K562 (cell line): ENCODE results near the gene MICU1. TPM values are rescaled to one million over a fixed set of nuclear protein-coding genes. Genes with fewer than 3 reads are reported as not detected.

Experiments used
- CEBPB ChIP-seq: fragments of 450-650 bp; IDR thresholded peaks from 2 replicates; pipeline ENCODE4 v1.6.1; 2016; ENCODE audit warnings: missing genetic modification characterization, missing compliant biosample characterization
- DIDO1 ChIP-seq: fragments of 450-650 bp; IDR thresholded peaks from 2 replicates; pipeline ENCODE4 v1.6.1; 2016; ENCODE audit warnings: low read depth, missing biosample characterization, missing genetic modification characterization
- NEUROD1 ChIP-seq: fragments of 150-350 bp; IDR thresholded peaks from 2 replicates; pipeline ENCODE4 v1.6.1; 2014; ENCODE audit warnings: borderline replicate concordance, low read length, low read depth; ENCODE audit not compliant: partially characterized antibody
- NFATC3 ChIP-seq: fragments of 450-650 bp; IDR thresholded peaks from 2 replicates; pipeline ENCODE4 v1.6.1; 2017; ENCODE audit warnings: mild to moderate bottlenecking
- PHF20 ChIP-seq: fragments of 450-650 bp; IDR thresholded peaks from 2 replicates; pipeline ENCODE4 v1.6.1; 2018; ENCODE audit not compliant: partially characterized antibody
- POLR2B ChIP-seq: fragments of 450-650 bp; IDR thresholded peaks from 2 replicates; pipeline ENCODE4 v1.6.1; 2018; ENCODE audit warnings: low read depth; ENCODE audit not compliant: partially characterized antibody
- RBFOX2 ChIP-seq: fragments of 200-400 bp; formaldehyde crosslinking; IDR thresholded peaks from 2 replicates; pipeline ENCODE4 v1.6.1; 2017; ENCODE audit warnings: low read depth, mild to moderate bottlenecking, low read length, moderate library complexity
- TAF15 ChIP-seq: fragments of 200-400 bp; formaldehyde crosslinking; IDR thresholded peaks from 2 replicates; pipeline ENCODE4 v1.6.1; 2017; ENCODE audit warnings: mild to moderate bottlenecking, low read depth, low read length, moderate library complexity
- TGIF2 ChIP-seq: sonication (generic); formaldehyde crosslinking; IDR thresholded peaks from 2 replicates; pipeline ENCODE4 v1.8.1; 2022; ENCODE audit warnings: mild to moderate bottlenecking, missing genetic modification reagents, moderate library complexity
- ZBTB33 ChIP-seq: sonication (generic); formaldehyde crosslinking; IDR thresholded peaks from 2 replicates; pipeline ENCODE4 v1.8.1; 2023; ENCODE audit warnings: mild to moderate bottlenecking, missing genetic modification reagents
- ZNF143 ChIP-seq: sonication (generic); formaldehyde crosslinking; IDR thresholded peaks from 2 replicates; pipeline ENCODE4 v1.9.0; 2022; ENCODE audit warnings: mild to moderate bottlenecking, missing genetic modification reagents
- ZNF766 ChIP-seq: fragments of 200-800 bp; sonication (Bioruptor generic); conservative IDR thresholded peaks from 2 replicates; pipeline ENCODE4 v1.6.1; 2016; ENCODE audit warnings: missing genetic modification characterization, missing compliant biosample characterization
- polyA plus RNA-seq, 8 experiments: library from polyadenylated mRNA; depleted of rRNA in 4 of 8; stranded (reverse) in 5 of 8; unstranded in 3 of 8; fragments of >200 nt; fragmentation: Nextera tagmentation in 2 of 8; fragmentation: Illumina TruSeq in 1 of 8; extraction: Ambion mirVana in 2 of 8; extraction: Trizol in 1 of 8; gene quantifications; 2 replicates each; pipeline versions ENCODE4 v1.2.1 to v1.2.3, GENCODE V29; 2011 to 2014; ENCODE audit warnings: inconsistent platforms in 1 of 8, missing spikeins in 1 of 8
- total RNA-seq, 7 experiments: library from RNA; depleted of rRNA in 6 of 7; stranded (reverse); fragments of >200 nt in 6 of 7; fragmentation: Illumina TruSeq in 2 of 7; extraction: Trizol in 2 of 7; gene quantifications; 2 replicates each; pipeline versions ENCODE4 v1.2.1 to v1.2.3, GENCODE V29; 2011 to 2021; ENCODE audit warnings: low replicate concordance in 1 of 7
- TF ChIP-seq, protein P1 (sequence below): fragments of 250-450 bp; sonication (Bioruptor Pico); IDR thresholded peaks from 2 replicates; pipeline ENCODE4 v1.4.0; 2020; ENCODE audit warnings: mild to moderate bottlenecking, moderate library complexity
- TF ChIP-seq, protein P2 (sequence below): fragments of 450-650 bp; conservative IDR thresholded peaks from 2 replicates; pipeline ENCODE4 v1.6.1; 2016; ENCODE audit warnings: missing genetic modification characterization, low read depth, mild to moderate bottlenecking, missing compliant biosample characterization, moderate library complexity
- TF ChIP-seq, protein P3 (sequence below): fragments of 450-650 bp; formaldehyde crosslinking; IDR thresholded peaks from 2 replicates; pipeline ENCODE4 v1.4.0; 2020; ENCODE audit warnings: mild to moderate bottlenecking, moderate library complexity
- TF ChIP-seq, protein P4 (sequence below): fragments of 450-650 bp; IDR thresholded peaks from 2 replicates; pipeline ENCODE4 v1.6.1; 2018; ENCODE audit not compliant: partially characterized antibody
- TF ChIP-seq, protein P5 (sequence below): sonication (generic); formaldehyde crosslinking; IDR thresholded peaks from 2 replicates; pipeline ENCODE4 v1.8.1; 2022; ENCODE audit warnings: missing genetic modification reagents

The MICU1 gene
- total and polyA plus RNA-seq, 9 of the 15 experiments (the other 6 are each of a cell fraction or from before 2014, with no cell fraction given), result 29.3 to 76.8 (median 48.4) TPM

DNA sequence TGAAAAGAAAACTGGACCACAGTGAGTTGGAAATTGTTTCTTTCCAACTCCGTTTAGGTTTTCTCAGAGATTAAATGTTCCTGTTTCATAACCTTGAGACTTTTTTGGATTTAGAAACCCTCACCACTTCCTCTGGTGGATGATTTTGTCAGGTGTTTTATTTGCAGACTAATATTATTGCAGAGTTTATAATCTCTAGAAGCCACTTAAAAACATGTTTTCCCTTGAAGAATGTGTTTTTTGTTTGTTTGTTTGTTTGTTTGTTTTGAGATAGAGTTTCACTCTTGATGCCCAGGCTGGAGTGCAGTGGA is 520 bp upstream of the MICU1 start (continued):
- TF ChIP-seq TAF15 (no peak), ZNF143 (CRISPR knock-in tag) (no peak), POLR2B (no peak), ZBTB33 (no peak), PHF20 (no peak), NEUROD1 (no peak), CEBPB (tag) (0 out of 2 replicates have a peak, but pooled peaks have one; percentile 8), TGIF2 (no peak), RBFOX2 (no peak), DIDO1 (tag) (no peak), NFATC3 (no peak), ZNF766 (no peak)
- TF ChIP-seq, protein P1, sequence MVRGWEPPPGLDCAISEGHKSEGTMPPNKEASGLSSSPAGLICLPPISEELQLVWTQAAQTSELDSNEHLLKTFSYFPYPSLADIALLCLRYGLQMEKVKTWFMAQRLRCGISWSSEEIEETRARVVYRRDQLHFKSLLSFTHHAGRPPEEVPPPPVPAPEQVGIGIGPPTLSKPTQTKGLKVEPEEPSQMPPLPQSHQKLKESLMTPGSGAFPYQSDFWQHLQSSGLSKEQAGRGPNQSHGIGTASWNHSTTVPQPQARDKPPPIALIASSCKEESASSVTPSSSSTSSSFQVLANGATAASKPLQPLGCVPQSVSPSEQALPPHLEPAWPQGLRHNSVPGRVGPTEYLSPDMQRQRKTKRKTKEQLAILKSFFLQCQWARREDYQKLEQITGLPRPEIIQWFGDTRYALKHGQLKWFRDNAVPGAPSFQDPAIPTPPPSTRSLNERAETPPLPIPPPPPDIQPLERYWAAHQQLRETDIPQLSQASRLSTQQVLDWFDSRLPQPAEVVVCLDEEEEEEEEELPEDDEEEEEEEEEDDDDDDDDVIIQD, result no peak
- TF ChIP-seq, protein P2, sequence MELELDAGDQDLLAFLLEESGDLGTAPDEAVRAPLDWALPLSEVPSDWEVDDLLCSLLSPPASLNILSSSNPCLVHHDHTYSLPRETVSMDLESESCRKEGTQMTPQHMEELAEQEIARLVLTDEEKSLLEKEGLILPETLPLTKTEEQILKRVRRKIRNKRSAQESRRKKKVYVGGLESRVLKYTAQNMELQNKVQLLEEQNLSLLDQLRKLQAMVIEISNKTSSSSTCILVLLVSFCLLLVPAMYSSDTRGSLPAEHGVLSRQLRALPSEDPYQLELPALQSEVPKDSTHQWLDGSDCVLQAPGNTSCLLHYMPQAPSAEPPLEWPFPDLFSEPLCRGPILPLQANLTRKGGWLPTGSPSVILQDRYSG (tag), result peak; percentile 16; the same call in 1 of the 2 replicates
- TF ChIP-seq, protein P3, sequence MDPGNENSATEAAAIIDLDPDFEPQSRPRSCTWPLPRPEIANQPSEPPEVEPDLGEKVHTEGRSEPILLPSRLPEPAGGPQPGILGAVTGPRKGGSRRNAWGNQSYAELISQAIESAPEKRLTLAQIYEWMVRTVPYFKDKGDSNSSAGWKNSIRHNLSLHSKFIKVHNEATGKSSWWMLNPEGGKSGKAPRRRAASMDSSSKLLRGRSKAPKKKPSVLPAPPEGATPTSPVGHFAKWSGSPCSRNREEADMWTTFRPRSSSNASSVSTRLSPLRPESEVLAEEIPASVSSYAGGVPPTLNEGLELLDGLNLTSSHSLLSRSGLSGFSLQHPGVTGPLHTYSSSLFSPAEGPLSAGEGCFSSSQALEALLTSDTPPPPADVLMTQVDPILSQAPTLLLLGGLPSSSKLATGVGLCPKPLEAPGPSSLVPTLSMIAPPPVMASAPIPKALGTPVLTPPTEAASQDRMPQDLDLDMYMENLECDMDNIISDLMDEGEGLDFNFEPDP (CRISPR knock-in tag), result no peak
- TF ChIP-seq, protein P4, sequence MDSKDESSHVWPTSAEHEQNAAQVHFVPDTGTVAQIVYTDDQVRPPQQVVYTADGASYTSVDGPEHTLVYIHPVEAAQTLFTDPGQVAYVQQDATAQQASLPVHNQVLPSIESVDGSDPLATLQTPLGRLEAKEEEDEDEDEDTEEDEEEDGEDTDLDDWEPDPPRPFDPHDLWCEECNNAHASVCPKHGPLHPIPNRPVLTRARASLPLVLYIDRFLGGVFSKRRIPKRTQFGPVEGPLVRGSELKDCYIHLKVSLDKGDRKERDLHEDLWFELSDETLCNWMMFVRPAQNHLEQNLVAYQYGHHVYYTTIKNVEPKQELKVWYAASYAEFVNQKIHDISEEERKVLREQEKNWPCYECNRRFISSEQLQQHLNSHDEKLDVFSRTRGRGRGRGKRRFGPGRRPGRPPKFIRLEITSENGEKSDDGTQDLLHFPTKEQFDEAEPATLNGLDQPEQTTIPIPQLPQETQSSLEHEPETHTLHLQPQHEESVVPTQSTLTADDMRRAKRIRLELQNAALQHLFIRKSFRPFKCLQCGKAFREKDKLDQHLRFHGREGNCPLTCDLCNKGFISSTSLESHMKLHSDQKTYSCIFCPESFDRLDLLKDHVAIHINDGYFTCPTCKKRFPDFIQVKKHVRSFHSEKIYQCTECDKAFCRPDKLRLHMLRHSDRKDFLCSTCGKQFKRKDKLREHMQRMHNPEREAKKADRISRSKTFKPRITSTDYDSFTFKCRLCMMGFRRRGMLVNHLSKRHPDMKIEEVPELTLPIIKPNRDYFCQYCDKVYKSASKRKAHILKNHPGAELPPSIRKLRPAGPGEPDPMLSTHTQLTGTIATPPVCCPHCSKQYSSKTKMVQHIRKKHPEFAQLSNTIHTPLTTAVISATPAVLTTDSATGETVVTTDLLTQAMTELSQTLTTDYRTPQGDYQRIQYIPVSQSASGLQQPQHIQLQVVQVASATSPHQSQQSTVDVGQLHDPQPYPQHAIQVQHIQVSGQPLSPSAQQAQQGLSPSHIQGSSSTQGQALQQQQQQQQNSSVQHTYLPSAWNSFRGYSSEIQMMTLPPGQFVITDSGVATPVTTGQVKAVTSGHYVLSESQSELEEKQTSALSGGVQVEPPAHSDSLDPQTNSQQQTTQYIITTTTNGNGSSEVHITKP, result no peak
- TF ChIP-seq, protein P5, sequence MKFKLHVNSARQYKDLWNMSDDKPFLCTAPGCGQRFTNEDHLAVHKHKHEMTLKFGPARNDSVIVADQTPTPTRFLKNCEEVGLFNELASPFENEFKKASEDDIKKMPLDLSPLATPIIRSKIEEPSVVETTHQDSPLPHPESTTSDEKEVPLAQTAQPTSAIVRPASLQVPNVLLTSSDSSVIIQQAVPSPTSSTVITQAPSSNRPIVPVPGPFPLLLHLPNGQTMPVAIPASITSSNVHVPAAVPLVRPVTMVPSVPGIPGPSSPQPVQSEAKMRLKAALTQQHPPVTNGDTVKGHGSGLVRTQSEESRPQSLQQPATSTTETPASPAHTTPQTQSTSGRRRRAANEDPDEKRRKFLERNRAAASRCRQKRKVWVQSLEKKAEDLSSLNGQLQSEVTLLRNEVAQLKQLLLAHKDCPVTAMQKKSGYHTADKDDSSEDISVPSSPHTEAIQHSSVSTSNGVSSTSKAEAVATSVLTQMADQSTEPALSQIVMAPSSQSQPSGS (CRISPR knock-in tag), result no peak
